ENCODE measurements around the gene CFAP126. TPM values are rescaled to one million over a fixed set of nuclear protein-coding genes. Genes with fewer than 3 reads are reported as not detected.
A peak's percentile ranks its signal among the peaks of the same experiment; 100 is the strongest.

The CFAP126 gene
- total RNA-seq, 2 experiments from 2014 or later, result not detected

GRCh38 chr1:161378014-161378413, 10.3 kb upstream of the CFAP126 start:
- Mint-ChIP-seq H3K36me3 (ENCODE audit: low read depth) (no peaks in the 10 kb centered on the region), H3K9me3 (no peaks in the 10 kb centered on the region), H3K27me3 (no peaks in the 10 kb centered on the region), H3K4me1 (ENCODE audit: low read depth) (peaks cover 3% of the 10 kb centered on the region), H3K4me3 (no peak overlapping the region), H3K27ac (no peak overlapping the region)
- no peak for ATAC-seq
- TF ChIP-seq, protein P1, sequence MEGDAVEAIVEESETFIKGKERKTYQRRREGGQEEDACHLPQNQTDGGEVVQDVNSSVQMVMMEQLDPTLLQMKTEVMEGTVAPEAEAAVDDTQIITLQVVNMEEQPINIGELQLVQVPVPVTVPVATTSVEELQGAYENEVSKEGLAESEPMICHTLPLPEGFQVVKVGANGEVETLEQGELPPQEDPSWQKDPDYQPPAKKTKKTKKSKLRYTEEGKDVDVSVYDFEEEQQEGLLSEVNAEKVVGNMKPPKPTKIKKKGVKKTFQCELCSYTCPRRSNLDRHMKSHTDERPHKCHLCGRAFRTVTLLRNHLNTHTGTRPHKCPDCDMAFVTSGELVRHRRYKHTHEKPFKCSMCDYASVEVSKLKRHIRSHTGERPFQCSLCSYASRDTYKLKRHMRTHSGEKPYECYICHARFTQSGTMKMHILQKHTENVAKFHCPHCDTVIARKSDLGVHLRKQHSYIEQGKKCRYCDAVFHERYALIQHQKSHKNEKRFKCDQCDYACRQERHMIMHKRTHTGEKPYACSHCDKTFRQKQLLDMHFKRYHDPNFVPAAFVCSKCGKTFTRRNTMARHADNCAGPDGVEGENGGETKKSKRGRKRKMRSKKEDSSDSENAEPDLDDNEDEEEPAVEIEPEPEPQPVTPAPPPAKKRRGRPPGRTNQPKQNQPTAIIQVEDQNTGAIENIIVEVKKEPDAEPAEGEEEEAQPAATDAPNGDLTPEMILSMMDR (IDR thresholded peaks at IDR 0.05), result no peak
- POLR2A ChIA-PET, result no interaction called here
- intact Hi-C loops (cut with micrococcal nuclease), result no loop called here
- CTCF ChIA-PET, result interaction anchor here (0.9 to 1.4 kb wide), 5 partner anchors 10 to 192 kb away, joined by 3 to 4 read pairs (median 3); partner anchors contain the start of genes CFAP126 and SDHC
- DNase-seq, result no peak

DNA sequence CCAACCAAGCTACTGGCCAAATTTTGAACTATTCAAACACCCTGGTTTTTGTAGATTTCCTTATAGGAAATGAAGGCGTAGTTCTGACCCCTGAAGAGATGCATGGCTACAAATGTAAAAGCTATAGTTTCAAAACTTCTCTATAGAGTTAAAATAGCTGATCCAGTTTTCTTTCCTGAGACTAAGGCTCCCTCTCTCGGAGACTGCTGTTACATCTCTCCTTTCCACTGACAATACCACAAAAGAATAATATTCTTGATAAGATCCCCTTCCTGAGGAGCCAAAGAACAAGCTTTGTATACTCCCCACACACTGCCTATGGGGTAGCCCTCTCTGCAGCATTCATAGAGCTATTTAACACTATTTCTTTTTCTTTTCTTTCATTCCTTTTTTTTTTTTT, 6.7 kb upstream of the CFAP126 start:
- Mint-ChIP-seq H3K9me3 (no peaks in the 10 kb centered on the region), H3K4me1 (ENCODE audit: low read depth) (no peaks in the 10 kb centered on the region), H3K36me3 (ENCODE audit: low read depth) (no peaks in the 10 kb centered on the region), H3K27ac (no peak overlapping the region), H3K27me3 (no peaks in the 10 kb centered on the region), H3K4me3 (no peak overlapping the region)
- ChIA-PET CTCF (interaction anchor here (1.0 to 2.6 kb wide), 10 partner anchors 9 to 209 kb away, joined by 3 to 18 read pairs (median 5); partner anchors contain the start of genes PPOX and TOMM40L), POLR2A (interaction anchor here (1.1 to 1.3 kb wide), 2 partner anchors 10 to 172 kb away, joined by 3 read pairs; partner anchors contain the start of gene NDUFS2)
- DNase-seq (no peak), ATAC-seq (no peak)
- TF ChIP-seq, protein P1 (IDR thresholded peaks at IDR 0.05), result no peak
- intact Hi-C loops (cut with micrococcal nuclease), result no loop called here

DNA sequence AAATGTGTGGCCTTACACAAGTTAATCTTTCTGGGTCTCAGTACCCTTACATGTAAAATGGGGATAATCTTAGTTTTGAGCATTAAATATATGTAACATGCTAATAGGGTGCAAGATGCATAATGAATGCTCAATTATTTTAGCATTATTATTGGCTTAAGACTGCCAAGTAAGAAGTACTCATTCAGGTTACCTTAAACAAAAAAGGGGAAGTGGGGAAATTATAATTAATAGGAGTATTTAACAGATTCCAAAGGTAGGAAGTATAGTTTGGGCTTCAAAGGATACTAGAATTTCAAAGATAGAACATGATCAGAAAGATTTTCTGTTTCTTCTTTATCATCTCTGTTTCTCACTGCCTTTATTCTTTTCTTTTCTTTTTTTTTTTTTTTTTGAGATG, 5.8 kb upstream of the CFAP126 start:
- intact Hi-C loops (cut with micrococcal nuclease), result no loop called here
- ChIA-PET CTCF (interaction anchor here (1.0 to 2.6 kb wide), 3 partner anchors 10 to 162 kb away, joined by 3 to 18 read pairs (median 3); no protein-coding TSS in a partner anchor), POLR2A (interaction anchor here (1.3 kb wide), 1 partner anchor 172 kb away, joined by 3 read pairs; the partner anchor contains the start of gene NDUFS2)
- no peaks in the 10 kb centered on the region for H3K36me3 Mint-ChIP-seq (ENCODE audit: low read depth)
- DNase-seq (no peak), ATAC-seq (no peak)
- no peak overlapping the region for H3K27ac Mint-ChIP-seq
- H3K9me3 Mint-ChIP-seq, result no peaks in the 10 kb centered on the region
- TF ChIP-seq, protein P1 (IDR thresholded peaks at IDR 0.05), result no peak
- H3K27me3 Mint-ChIP-seq, result no peaks in the 10 kb centered on the region
- no peaks in the 10 kb centered on the region for H3K4me1 Mint-ChIP-seq (ENCODE audit: low read depth)
- H3K4me3 Mint-ChIP-seq, result no peak overlapping the region

GRCh38 chr1:161365207-161365606, 2.5 kb downstream of the CFAP126 start:
- TF ChIP-seq, protein P1 (IDR thresholded peaks at IDR 0.05), result no peak
- ATAC-seq (no peak), DNase-seq (no peak)
- CTCF ChIA-PET, result no interaction called here
- Mint-ChIP-seq H3K4me1 (ENCODE audit: low read depth) (peaks cover 17% of the 10 kb centered on the region), H3K27ac (no peak overlapping the region), H3K27me3 (no peaks in the 10 kb centered on the region), H3K9me3 (no peaks in the 10 kb centered on the region), H3K36me3 (ENCODE audit: low read depth) (peaks cover 20% of the 10 kb centered on the region), H3K4me3 (no peak overlapping the region)
- intact Hi-C loops (cut with micrococcal nuclease), result no loop called here
- POLR2A ChIA-PET, result no interaction called here

- CTCF ChIA-PET, result interaction anchor here (1.2 kb wide), 1 partner anchor 18 kb away, joined by 6 read pairs; no protein-coding TSS in a partner anchor
- H3K36me3 Mint-ChIP-seq (ENCODE audit: low read depth), result peaks cover 22% of the 10 kb centered on the region
These were observed 3.3 kb downstream of the CFAP126 start for GRCh38 chr1:161364332-161364731.

More at GRCh38 chr1:161364332-161364731, 3.3 kb downstream of the CFAP126 start:
- ATAC-seq, result no peak
- TF ChIP-seq, protein P1 (IDR thresholded peaks at IDR 0.05), result no peak
- H3K4me1 Mint-ChIP-seq (ENCODE audit: low read depth), result peaks cover 25% of the 10 kb centered on the region
- H3K9me3 Mint-ChIP-seq, result no peaks in the 10 kb centered on the region
- no peak for DNase-seq
- POLR2A ChIA-PET, result no interaction called here
- no peaks in the 10 kb centered on the region for H3K27me3 Mint-ChIP-seq
- intact Hi-C loops (cut with micrococcal nuclease), result no loop called here
- H3K4me3 Mint-ChIP-seq, result no peak overlapping the region
- peak overlapping the region; percentile 65 for H3K27ac Mint-ChIP-seq
